HepG2 (cell line): Measurements from ENCODE around the gene CDK5RAP1. TPM values are rescaled to one million over a fixed set of nuclear protein-coding genes. Genes with fewer than 3 reads are reported as not detected.

Source experiments
- CEBPB ChIP-seq: IDR thresholded peaks from 2 replicates; pipeline ENCODE4 v1.6.1; 2011; ENCODE audit warnings: low read depth, low read length, improper control_type of control experiment, borderline replicate concordance
- ETV6 ChIP-seq: sonication (generic); formaldehyde crosslinking; conservative IDR thresholded peaks from 2 replicates; pipeline ENCODE4 v1.4.0; 2020; ENCODE audit warnings: missing genetic modification reagents
- KDM5A ChIP-seq: fragments of 200-600 bp; sonication (generic); IDR thresholded peaks from 2 replicates; pipeline ENCODE4 v1.7.0; 2018; ENCODE audit warnings: antibody characterized with exemption, mild to moderate bottlenecking, low read length, borderline replicate concordance
- KIAA2018 ChIP-seq: sonication (generic); formaldehyde crosslinking; IDR thresholded peaks from 2 replicates; pipeline ENCODE4 v1.5.0; 2020; ENCODE audit warnings: mild to moderate bottlenecking, missing genetic modification reagents, borderline replicate concordance
- MAF1 ChIP-seq: sonication (generic); formaldehyde crosslinking; IDR thresholded peaks from 2 replicates; pipeline ENCODE4 v1.5.0; 2020; ENCODE audit warnings: missing genetic modification reagents, borderline replicate concordance
- NR0B2 ChIP-seq: sonication (generic); formaldehyde crosslinking; IDR thresholded peaks from 2 replicates; pipeline ENCODE4 v1.4.0; 2020; ENCODE audit warnings: mild to moderate bottlenecking, missing genetic modification reagents
- NR3C1 ChIP-seq: sonication (generic); formaldehyde crosslinking; IDR thresholded peaks from 2 replicates; pipeline ENCODE4 v1.4.0; 2020; ENCODE audit warnings: missing genetic modification reagents
- TAF15 ChIP-seq: fragments of 200-400 bp; formaldehyde crosslinking; IDR thresholded peaks from one replicate; pipeline ENCODE4 v1.6.1; 2018; ENCODE audit warnings: mild to moderate bottlenecking, low read depth, low read length; ENCODE audit not compliant: poor library complexity, severe bottlenecking
- YEATS4 ChIP-seq: sonication (generic); formaldehyde crosslinking; IDR thresholded peaks from 2 replicates; pipeline ENCODE4 v1.4.0; 2020; ENCODE audit warnings: missing genetic modification reagents, borderline replicate concordance
- ZFP36L1 ChIP-seq: sonication (generic); formaldehyde crosslinking; IDR thresholded peaks from 2 replicates; pipeline ENCODE4 v1.8.0; 2022; ENCODE audit warnings: mild to moderate bottlenecking, missing genetic modification reagents, moderate library complexity
- ZNF468 ChIP-seq: sonication (generic); formaldehyde crosslinking; IDR thresholded peaks from 2 replicates; pipeline ENCODE4 v1.8.0; 2022; ENCODE audit warnings: mild to moderate bottlenecking, moderate library complexity, missing genetic modification reagents
- ZSCAN31 ChIP-seq: sonication (generic); formaldehyde crosslinking; IDR thresholded peaks from 2 replicates; pipeline ENCODE4 v1.5.0; 2020; ENCODE audit warnings: low read depth, mild to moderate bottlenecking, missing genetic modification reagents
- polyA plus RNA-seq, 8 experiments: library from polyadenylated mRNA; depleted of rRNA in 3 of 8; stranded (reverse) in 7 of 8; unstranded in 1 of 8; fragments of >200 nt; fragmentation: Illumina TruSeq in 4 of 8; extraction: Trizol in 4 of 8; gene quantifications; 2 replicates each; pipeline versions ENCODE4 v1.2.1 to v1.2.3, GENCODE V29; 2011 to 2016; ENCODE audit warnings: low read depth in 4 of 8, missing spikeins in 1 of 8, mixed read lengths in 1 of 8; ENCODE audit not compliant: insufficient read depth in 1 of 8
- total RNA-seq, 5 experiments: library from RNA; depleted of rRNA; stranded (reverse); fragments of >200 nt; fragmentation: Illumina TruSeq; extraction: Trizol; gene quantifications; 2 replicates each; pipeline ENCODE4 v1.2.3, GENCODE V29; 2016; ENCODE audit warnings: low read depth in 1 of 5
- TF ChIP-seq, protein P1 (sequence below): sonication (generic); IDR thresholded peaks from 2 replicates; pipeline ENCODE4 v1.6.1; 2016; ENCODE audit warnings: low read depth, borderline replicate concordance
- TF ChIP-seq, protein P2 (sequence below): sonication (generic); formaldehyde crosslinking; IDR thresholded peaks from 2 replicates; pipeline ENCODE4 v1.4.0; 2020; ENCODE audit warnings: mild to moderate bottlenecking, missing genetic modification reagents

The CDK5RAP1 gene
- total and polyA plus RNA-seq, 2 of the 13 experiments (the other 11 are each of a cell fraction or from before 2014, with no cell fraction given): 53.6 to 98.2 TPM

- TF ChIP-seq KIAA2018 (peak; percentile 86; the same call in 1 of the 2 replicates), TAF15 (no peak), ETV6 (no peak), MAF1 (CRISPR knock-in tag) (no peak), NR0B2 (CRISPR knock-in tag) (peak; percentile 80; the same call in 1 of the 2 replicates), ZFP36L1 (CRISPR knock-in tag) (peak; percentile 93; the same call in 1 of the 2 replicates), ZSCAN31 (CRISPR knock-in tag) (peak; percentile 84), KDM5A (no peak), CEBPB (0 out of 2 replicates have a peak, but pooled peaks have one; percentile 2), YEATS4 (CRISPR knock-in tag) (no peak; the same call in 1 of the 2 replicates), NR3C1 (CRISPR knock-in tag) (no peak), ZNF468 (CRISPR knock-in tag) (no peak)
- TF ChIP-seq, protein P1, sequence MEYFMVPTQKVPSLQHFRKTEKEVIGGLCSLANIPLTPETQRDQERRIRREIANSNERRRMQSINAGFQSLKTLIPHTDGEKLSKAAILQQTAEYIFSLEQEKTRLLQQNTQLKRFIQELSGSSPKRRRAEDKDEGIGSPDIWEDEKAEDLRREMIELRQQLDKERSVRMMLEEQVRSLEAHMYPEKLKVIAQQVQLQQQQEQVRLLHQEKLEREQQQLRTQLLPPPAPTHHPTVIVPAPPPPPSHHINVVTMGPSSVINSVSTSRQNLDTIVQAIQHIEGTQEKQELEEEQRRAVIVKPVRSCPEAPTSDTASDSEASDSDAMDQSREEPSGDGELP: peak; percentile 94
- TF ChIP-seq, protein P2, sequence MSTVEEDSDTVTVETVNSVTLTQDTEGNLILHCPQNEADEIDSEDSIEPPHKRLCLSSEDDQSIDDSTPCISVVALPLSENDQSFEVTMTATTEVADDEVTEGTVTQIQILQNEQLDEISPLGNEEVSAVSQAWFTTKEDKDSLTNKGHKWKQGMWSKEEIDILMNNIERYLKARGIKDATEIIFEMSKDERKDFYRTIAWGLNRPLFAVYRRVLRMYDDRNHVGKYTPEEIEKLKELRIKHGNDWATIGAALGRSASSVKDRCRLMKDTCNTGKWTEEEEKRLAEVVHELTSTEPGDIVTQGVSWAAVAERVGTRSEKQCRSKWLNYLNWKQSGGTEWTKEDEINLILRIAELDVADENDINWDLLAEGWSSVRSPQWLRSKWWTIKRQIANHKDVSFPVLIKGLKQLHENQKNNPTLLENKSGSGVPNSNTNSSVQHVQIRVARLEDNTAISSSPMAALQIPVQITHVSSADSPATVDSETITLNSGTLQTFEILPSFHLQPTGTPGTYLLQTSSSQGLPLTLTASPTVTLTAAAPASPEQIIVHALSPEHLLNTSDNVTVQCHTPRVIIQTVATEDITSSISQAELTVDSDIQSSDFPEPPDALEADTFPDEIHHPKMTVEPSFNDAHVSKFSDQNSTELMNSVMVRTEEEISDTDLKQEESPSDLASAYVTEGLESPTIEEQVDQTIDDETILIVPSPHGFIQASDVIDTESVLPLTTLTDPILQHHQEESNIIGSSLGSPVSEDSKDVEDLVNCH: no peak
Observed at GRCh38 chr20:33373735-33374605, 27.3 kb downstream of the CDK5RAP1 start (continued).
